Chondrocyte (in vitro differentiated cells): Measurements from ENCODE around the gene SUSD1. TPM values are rescaled to one million over a fixed set of nuclear protein-coding genes. Genes with fewer than 3 reads are reported as not detected.

Source experiments
- DNase-seq: peaks from one replicate; pipeline ENCODE4 v3.0.0; 2021; ENCODE audit warnings: mixed read lengths, low spot score
- H3K27ac Mint-ChIP-seq: one replicate; pipeline ENCODE4 v1.8.0; 2021; ENCODE audit warnings: mild to moderate bottlenecking, moderate library complexity, mixed read lengths; ENCODE audit not compliant: unreplicated experiment
- H3K27me3 Mint-ChIP-seq: 2 replicates; pipeline ENCODE4 v1.8.0; 2021; ENCODE audit warnings: low read depth, mixed read lengths
- H3K36me3 Mint-ChIP-seq: 2 replicates; pipeline ENCODE4 v1.8.0; 2021; ENCODE audit warnings: low read depth, mixed read lengths
- H3K4me1 Mint-ChIP-seq: 2 replicates; pipeline ENCODE4 v1.8.0; 2021; ENCODE audit warnings: low read depth, mild to moderate bottlenecking, mixed read lengths
- H3K4me3 Mint-ChIP-seq: one replicate; pipeline ENCODE4 v1.8.0; 2021; ENCODE audit warnings: mild to moderate bottlenecking, moderate library complexity, mixed read lengths; ENCODE audit not compliant: unreplicated experiment
- H3K9me3 Mint-ChIP-seq: 2 replicates; pipeline ENCODE4 v1.8.0; 2021; ENCODE audit warnings: low read depth, mixed read lengths
- total RNA-seq: library from RNA; stranded (reverse); gene quantifications from 3 replicates; pipeline ENCODE4 v1.2.1, GENCODE V29; 2021
- TF ChIP-seq, protein P1 (sequence below): fragments of 200-600 bp; sonication (generic); IDR thresholded peaks from 2 replicates; pipeline ENCODE4 v1.5.0; 2021; ENCODE audit warnings: antibody characterized with exemption, mild to moderate bottlenecking, moderate library complexity

The SUSD1 gene
- total RNA-seq, 1 donor from 2014 or later = 29.6 TPM

DNA sequence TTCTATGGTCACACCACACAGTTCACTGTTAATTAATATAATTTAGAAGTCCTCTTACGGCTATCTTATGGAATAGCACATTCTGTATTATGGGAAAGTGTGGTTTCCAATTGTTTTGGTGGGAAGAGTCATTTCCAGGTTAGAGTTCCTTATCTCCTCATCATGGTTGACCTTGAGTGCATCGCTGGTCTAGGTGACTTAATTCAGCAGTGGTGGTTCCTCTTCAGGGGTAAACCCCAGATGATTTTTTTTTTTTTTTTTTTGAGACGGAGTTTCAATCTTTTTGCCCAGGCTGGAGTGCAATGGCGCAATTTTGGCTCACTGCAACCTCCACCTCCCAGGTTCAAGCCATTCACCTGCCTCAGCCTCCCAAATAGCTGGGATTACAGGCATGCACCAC lies 171.6 kb downstream of the SUSD1 start:
- DNase-seq = no peak
- Mint-ChIP-seq H3K27me3 (no peaks in the 10 kb centered on the region), H3K4me1 (peaks cover 12% of the 10 kb centered on the region), H3K9me3 (peaks cover 3% of the 10 kb centered on the region), H3K4me3 (no peak overlapping the region), H3K27ac (no peak overlapping the region), H3K36me3 (no peaks in the 10 kb centered on the region)
- TF ChIP-seq, protein P1, sequence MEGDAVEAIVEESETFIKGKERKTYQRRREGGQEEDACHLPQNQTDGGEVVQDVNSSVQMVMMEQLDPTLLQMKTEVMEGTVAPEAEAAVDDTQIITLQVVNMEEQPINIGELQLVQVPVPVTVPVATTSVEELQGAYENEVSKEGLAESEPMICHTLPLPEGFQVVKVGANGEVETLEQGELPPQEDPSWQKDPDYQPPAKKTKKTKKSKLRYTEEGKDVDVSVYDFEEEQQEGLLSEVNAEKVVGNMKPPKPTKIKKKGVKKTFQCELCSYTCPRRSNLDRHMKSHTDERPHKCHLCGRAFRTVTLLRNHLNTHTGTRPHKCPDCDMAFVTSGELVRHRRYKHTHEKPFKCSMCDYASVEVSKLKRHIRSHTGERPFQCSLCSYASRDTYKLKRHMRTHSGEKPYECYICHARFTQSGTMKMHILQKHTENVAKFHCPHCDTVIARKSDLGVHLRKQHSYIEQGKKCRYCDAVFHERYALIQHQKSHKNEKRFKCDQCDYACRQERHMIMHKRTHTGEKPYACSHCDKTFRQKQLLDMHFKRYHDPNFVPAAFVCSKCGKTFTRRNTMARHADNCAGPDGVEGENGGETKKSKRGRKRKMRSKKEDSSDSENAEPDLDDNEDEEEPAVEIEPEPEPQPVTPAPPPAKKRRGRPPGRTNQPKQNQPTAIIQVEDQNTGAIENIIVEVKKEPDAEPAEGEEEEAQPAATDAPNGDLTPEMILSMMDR = no peak

GRCh38 chr9:112002847-112003457 lies 172.1 kb downstream of the SUSD1 start:
- peaks cover 12% of the 10 kb centered on the region for H3K4me1 Mint-ChIP-seq
- no peaks in the 10 kb centered on the region for H3K9me3 Mint-ChIP-seq
- no peak for DNase-seq
- no peak overlapping the region for H3K4me3 Mint-ChIP-seq
- TF ChIP-seq, protein P1 = no peak
- H3K36me3 Mint-ChIP-seq = no peaks in the 10 kb centered on the region
- no peaks in the 10 kb centered on the region for H3K27me3 Mint-ChIP-seq
- H3K27ac Mint-ChIP-seq = no peak overlapping the region

- TF ChIP-seq, protein P1 = no peak
- no peak overlapping the region for H3K4me3 Mint-ChIP-seq
- no peak for DNase-seq
- H3K27me3 Mint-ChIP-seq = no peaks in the 10 kb centered on the region
- H3K9me3 Mint-ChIP-seq = no peaks in the 10 kb centered on the region
- no peak overlapping the region for H3K27ac Mint-ChIP-seq
- no peaks in the 10 kb centered on the region for H3K36me3 Mint-ChIP-seq
- H3K4me1 Mint-ChIP-seq = peaks cover 6% of the 10 kb centered on the region
These were observed 172.8 kb downstream of the SUSD1 start for GRCh38 chr9:112002131-112002846.

DNA sequence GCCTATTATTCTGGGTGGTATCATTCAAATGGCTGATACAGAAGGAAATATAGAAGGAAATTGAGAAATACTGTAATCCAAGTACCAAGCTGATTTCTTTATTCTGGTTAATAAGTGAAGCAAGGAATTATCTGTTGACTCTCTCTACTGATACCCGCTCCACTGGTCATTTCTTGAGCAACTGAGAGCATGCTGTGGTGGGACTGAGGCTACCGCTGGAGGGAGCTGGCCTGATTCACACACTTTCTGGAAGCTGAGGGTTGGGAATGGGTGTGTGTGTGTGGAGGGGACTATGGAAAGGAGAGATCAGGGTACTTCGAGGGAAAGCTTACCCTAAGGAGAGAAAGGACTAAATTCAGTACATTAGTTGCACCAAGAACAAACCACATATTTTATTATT lies 174.4 kb downstream of the SUSD1 start:
- H3K27me3 Mint-ChIP-seq = no peaks in the 10 kb centered on the region
- H3K4me1 Mint-ChIP-seq = peaks cover 1% of the 10 kb centered on the region
- no peak for DNase-seq
- H3K27ac Mint-ChIP-seq = no peak overlapping the region
- H3K9me3 Mint-ChIP-seq = no peaks in the 10 kb centered on the region
- TF ChIP-seq, protein P1 = no peak
- H3K36me3 Mint-ChIP-seq = no peaks in the 10 kb centered on the region
- H3K4me3 Mint-ChIP-seq = no peak overlapping the region

DNA sequence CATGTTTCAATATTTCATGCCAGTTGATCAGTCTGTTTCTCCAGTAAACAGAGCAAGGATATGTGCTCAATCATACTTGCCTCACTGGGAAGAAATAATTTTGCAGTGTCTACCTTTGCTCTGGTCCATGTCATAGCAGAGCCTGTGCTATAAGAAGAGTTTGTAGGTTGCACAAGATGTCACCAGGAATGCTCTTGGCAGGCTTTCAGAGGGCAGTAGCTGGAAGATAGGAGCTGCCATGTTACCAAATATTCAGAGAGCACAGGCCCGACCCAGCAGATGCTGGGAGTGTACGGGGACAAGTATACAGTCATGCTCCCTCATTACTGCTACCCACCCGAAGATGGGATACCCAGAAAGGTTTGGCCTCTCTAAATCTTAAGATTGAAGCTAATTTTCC lies 175.8 kb downstream of the SUSD1 start:
- Mint-ChIP-seq H3K27ac (no peak overlapping the region), H3K36me3 (no peaks in the 10 kb centered on the region), H3K4me1 (peaks cover 6% of the 10 kb centered on the region), H3K27me3 (no peaks in the 10 kb centered on the region), H3K9me3 (no peaks in the 10 kb centered on the region), H3K4me3 (no peak overlapping the region)
- DNase-seq = no peak
- TF ChIP-seq, protein P1 = no peak
